IPS DF 6.9 (cell line): ENCODE data around the gene SYT15B.
"Not testable (repeated sequence)": the region's sequence is repeated elsewhere in the genome, so short reads cannot be mapped to it uniquely, and the experiment has no call there.

ENCODE experiments used
- DNase-seq: peaks from one replicate; pipeline ENCODE4 v3.0.0-alpha.2; 2013; ENCODE audit warnings: low read depth, low spot score
- H3K27ac ChIP-seq: one replicate; pipeline ENCODE4 v1.5.1; 2013; ENCODE audit warnings: low read length, control low read depth
- H3K27me3 ChIP-seq: 2 replicates; pipeline ENCODE4 v1.6.1; 2013; ENCODE audit warnings: mild to moderate bottlenecking, low read length; ENCODE audit not compliant: control insufficient read depth, insufficient read depth
- H3K36me3 ChIP-seq: 2 replicates; pipeline ENCODE4 v1.6.1; 2013; ENCODE audit warnings: low read length; ENCODE audit not compliant: control insufficient read depth, insufficient read depth
- H3K4me1 ChIP-seq: 2 replicates; pipeline ENCODE4 v1.6.1; 2013; ENCODE audit warnings: low read length; ENCODE audit not compliant: control insufficient read depth, insufficient read depth
- H3K4me3 ChIP-seq: 2 replicates; pipeline ENCODE4 v1.5.1; 2013; ENCODE audit warnings: mild to moderate bottlenecking, low read length
- H3K9me3 ChIP-seq: 2 replicates; pipeline ENCODE4 v1.6.1; 2013; ENCODE audit warnings: low read length, inconsistent platforms; ENCODE audit not compliant: control insufficient read depth, insufficient read depth
- WGBS: extraction: QIAGEN DNeasy Blood & Tissue Kit; methylation state at CpG from one replicate; pipeline ENCODE4 v1.1.7; 2013; ENCODE audit warnings: mixed read lengths, missing lambda C conversion rate; ENCODE audit not compliant: insufficient read length, insufficient coverage; 5-methylcytosine and 5-hydroxymethylcytosine counted together

Gene SYT15B

DNA sequence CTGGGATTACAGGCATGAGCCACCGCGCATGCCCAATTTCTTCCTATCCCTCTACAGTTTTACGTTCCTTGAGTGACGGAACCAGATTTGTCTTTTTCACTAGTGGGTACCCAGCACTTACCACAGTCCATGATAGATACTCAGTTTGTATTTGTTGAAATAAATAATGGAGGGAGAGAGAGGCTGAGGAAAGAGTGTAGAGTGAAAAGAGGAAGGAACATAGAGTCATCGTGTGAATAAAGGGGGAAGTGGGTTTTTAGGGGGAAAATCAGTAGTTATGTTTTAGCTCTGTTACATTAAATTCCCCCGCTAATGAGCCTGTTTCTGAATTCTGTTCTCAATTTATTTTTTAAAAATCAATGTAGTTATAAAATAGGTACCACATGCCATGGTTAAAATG is 37.7 kb downstream of the SYT15B start:
- not testable (repeated sequence) for H3K4me1 ChIP-seq, H3K36me3 ChIP-seq, DNase-seq, H3K27me3 ChIP-seq, H3K27ac ChIP-seq, H3K9me3 ChIP-seq, H3K4me3 ChIP-seq
- WGBS = no CpG with 5 or more reads among the region's 6 CpGs

DNA sequence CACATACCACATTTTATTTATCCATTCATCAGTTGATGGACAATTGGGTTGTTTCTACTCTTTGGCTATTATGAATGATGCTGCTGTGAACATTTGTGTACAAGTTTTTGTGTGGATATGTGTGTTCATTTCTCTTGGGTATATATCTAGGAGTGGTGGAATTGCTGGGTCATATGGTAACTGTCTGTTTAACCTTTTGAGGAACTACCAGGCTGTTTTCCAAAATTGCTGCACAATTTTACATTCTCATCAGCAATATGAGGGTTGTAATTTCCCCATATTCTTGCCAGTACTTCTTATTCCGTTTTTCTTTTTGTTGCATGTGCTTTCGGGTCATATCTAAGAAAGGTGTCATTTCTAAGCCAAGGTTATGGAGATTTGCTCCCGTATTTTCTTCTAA is 38.3 kb downstream of the SYT15B start:
- H3K9me3 ChIP-seq, H3K4me3 ChIP-seq, DNase-seq, H3K27ac ChIP-seq, H3K36me3 ChIP-seq, H3K4me1 ChIP-seq, H3K27me3 ChIP-seq: not testable (repeated sequence)
- no CpG with 5 or more reads among the region's 3 CpGs for WGBS

DNA sequence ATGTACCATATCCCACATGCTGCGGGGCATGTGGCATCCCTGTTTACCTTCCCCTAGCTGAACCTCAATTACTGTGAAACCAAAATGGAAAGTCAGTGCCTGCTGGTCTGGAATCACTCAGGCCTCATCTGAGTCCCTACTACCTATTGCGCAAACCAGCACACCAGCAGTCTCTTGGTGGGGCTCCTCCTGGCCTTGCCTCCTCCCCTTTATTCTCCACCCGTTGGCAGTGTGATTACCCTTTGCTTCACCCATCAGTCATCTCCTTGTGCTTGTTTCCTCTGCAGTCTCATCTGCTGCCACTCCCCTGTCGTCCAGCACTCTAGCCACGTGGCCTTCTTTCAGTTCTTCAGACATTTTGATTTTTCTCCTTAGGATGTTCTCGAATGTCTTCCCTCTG is 39.3 kb downstream of the SYT15B start:
- WGBS = no CpG with 5 or more reads among the region's 6 CpGs
- not testable (repeated sequence) for H3K36me3 ChIP-seq, H3K9me3 ChIP-seq, H3K4me1 ChIP-seq, H3K4me3 ChIP-seq, H3K27me3 ChIP-seq, DNase-seq, H3K27ac ChIP-seq

DNA sequence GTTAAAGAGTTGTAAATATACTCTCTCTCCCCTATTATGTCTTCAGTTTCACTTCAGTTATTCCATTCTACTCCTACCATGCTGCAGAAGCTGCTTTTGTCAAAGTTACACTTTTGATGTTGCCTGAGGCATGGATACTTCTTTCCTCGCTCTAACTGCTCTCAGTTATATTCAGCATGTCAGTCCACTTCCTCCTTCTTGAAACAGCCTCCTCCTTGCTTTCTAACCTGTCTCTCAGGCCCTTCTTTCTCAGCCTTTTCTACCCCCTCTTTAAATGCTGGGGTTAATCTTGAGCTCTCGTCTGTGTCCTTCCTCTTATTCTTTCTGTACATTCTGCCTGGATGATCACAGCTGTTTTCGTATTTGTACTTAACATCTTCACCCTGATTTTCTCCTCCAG is 40.0 kb downstream of the SYT15B start:
- H3K27ac ChIP-seq, DNase-seq, H3K36me3 ChIP-seq, H3K27me3 ChIP-seq, H3K4me3 ChIP-seq, H3K9me3 ChIP-seq, H3K4me1 ChIP-seq: not testable (repeated sequence)
- WGBS = no CpG with 5 or more reads among the region's 3 CpGs

DNA sequence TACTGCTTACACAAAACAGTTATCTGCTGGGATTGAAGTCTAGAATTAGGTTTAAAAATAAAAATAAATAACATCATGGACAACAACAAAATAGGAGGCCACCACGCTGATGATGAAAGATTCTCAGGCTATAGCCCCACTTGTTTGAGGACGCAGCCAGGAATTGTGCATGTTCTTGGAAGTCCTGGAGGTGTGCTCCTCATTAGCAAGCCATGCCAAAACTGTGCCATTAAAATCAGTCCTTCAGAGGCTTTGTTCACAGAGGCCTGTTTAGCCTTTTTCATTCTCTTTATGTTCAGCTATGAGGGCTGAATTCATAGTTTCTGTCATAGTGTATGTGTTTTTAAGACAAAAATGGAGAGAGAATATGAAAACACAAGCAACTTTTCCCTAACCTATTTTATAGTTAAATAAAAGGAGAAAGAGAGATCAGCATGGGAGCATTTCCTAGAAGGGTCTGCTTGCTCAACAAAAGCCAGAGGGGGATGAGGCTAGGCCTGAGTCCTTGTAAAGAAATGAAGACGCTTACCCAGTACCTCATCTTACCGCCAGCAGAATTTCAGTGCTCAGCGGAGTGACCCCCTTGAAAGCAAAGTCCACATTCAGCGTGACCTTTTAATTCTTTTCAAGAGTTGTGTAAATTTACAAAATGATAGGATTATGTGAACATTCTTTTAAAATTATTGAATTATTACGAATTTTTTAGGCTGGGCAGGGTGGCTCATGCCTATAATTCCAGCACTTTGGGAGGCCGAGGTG is 46.2 kb downstream of the SYT15B start:
- H3K36me3 ChIP-seq = not testable (repeated sequence)
- no CpG with 5 or more reads among the region's 8 CpGs for WGBS

More for the DNA sequence above, 46.2 kb downstream of the SYT15B start:
- not testable (repeated sequence) for H3K9me3 ChIP-seq, H3K27me3 ChIP-seq, H3K4me1 ChIP-seq, H3K27ac ChIP-seq, DNase-seq, H3K4me3 ChIP-seq
